ENCODE data around the gene HDAC9.

DNA sequence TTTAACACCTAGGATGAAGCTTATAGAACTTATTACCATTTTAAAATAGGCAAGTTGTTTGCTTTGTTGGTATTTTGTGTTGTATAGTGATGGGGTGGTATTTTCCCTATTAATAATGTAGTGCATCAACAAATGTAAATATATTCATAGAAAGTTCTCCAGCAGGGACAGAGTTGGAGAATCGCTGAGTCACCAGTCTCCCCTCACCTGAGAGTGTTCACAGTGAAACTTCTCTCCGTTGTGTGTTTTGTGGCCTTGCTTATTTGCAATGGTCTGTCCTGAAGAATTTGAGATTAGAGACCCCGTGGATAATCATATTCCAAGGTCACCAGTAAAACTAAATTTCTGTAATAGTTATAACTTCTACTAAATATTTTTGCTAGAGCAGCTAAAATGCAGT is 51.0 kb downstream of the HDAC9 start:
- TF ChIP-seq, protein P1, sequence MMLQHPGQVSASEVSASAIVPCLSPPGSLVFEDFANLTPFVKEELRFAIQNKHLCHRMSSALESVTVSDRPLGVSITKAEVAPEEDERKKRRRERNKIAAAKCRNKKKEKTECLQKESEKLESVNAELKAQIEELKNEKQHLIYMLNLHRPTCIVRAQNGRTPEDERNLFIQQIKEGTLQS (IDR thresholded peaks at IDR 0.05) = no peak
- TF ChIP-seq CTCF (IDR thresholded peaks at IDR 0.05 in 2 of 3, conservative IDR thresholded peaks at IDR 0.05 in 1 of 3; ENCODE audit: borderline replicate concordance in 1 of 3, insufficient read depth in 1 of 3, low read depth in 2 of 3, low read length in 2 of 3) = no peak
- TF ChIP-seq EZH2 (IDR thresholded peaks at IDR 0.05) = no peak
